Trophoblast cell (in vitro differentiated cells and primary cell): ENCODE data around the gene TRIM38.

ENCODE experiments used
- DNase-seq, 2 donors: peaks; one replicate each; pipeline ENCODE4 v3.0.0-alpha.2; 2016
- H2AFZ ChIP-seq: 2 replicates; pipeline ENCODE4 v1.6.1; 2013; ENCODE audit warnings: low read length, moderate library complexity, mild to moderate bottlenecking; ENCODE audit not compliant: insufficient read depth, poor library complexity
- H2AK5ac ChIP-seq: 2 replicates; pipeline ENCODE4 v1.6.1; 2013; ENCODE audit warnings: mild to moderate bottlenecking, low read length
- H2BK120ac ChIP-seq: 2 replicates; pipeline ENCODE4 v1.6.1; 2013; ENCODE audit warnings: low read length, mild to moderate bottlenecking, moderate library complexity; ENCODE audit not compliant: insufficient read depth, poor library complexity
- H2BK12ac ChIP-seq: 2 replicates; pipeline ENCODE4 v1.6.1; 2013; ENCODE audit warnings: mild to moderate bottlenecking, low read length, moderate library complexity
- H2BK5ac ChIP-seq: 2 replicates; pipeline ENCODE4 v1.6.1; 2013; ENCODE audit warnings: low read length, low read depth, moderate library complexity, mild to moderate bottlenecking; ENCODE audit not compliant: poor library complexity
- H3K14ac ChIP-seq: 2 replicates; pipeline ENCODE4 v1.6.1; 2013; ENCODE audit warnings: mild to moderate bottlenecking, low read length
- H3K18ac ChIP-seq: 2 replicates; pipeline ENCODE4 v1.6.1; 2013; ENCODE audit warnings: mild to moderate bottlenecking, low read length
- H3K23ac ChIP-seq: 2 replicates; pipeline ENCODE4 v1.6.1; 2013; ENCODE audit warnings: low read length
- H3K27ac ChIP-seq: 2 replicates; pipeline ENCODE4 v1.5.1; 2013; ENCODE audit warnings: low read depth, mild to moderate bottlenecking, inconsistent platforms, low read length, moderate library complexity
- H3K27me3 ChIP-seq: 2 replicates; pipeline ENCODE4 v1.6.1; 2013; ENCODE audit warnings: inconsistent platforms, mild to moderate bottlenecking, low read length, moderate library complexity; ENCODE audit not compliant: insufficient read depth
- H3K36me3 ChIP-seq, 2 experiments: 1 replicate in 1 of 2; 2 replicates in 1 of 2; pipeline ENCODE4 v1.6.1; 2013; ENCODE audit warnings: low read length in 2 of 2, mild to moderate bottlenecking in 2 of 2, moderate library complexity in 1 of 2; ENCODE audit not compliant: insufficient read depth in 2 of 2, control insufficient read depth in 1 of 2
- H3K4ac ChIP-seq: 2 replicates; pipeline ENCODE4 v1.6.1; 2013; ENCODE audit warnings: low read depth, mild to moderate bottlenecking, low read length, moderate library complexity
- H3K4me1 ChIP-seq, 2 experiments: 1 replicate in 1 of 2; 2 replicates in 1 of 2; pipeline ENCODE4 v1.6.1; 2013; ENCODE audit warnings: low read length in 2 of 2, mild to moderate bottlenecking in 2 of 2, moderate library complexity in 1 of 2; ENCODE audit not compliant: insufficient read depth in 2 of 2, control insufficient read depth in 1 of 2
- H3K4me2 ChIP-seq: 2 replicates; pipeline ENCODE4 v1.6.1; 2013; ENCODE audit warnings: inconsistent platforms, mild to moderate bottlenecking, low read length, moderate library complexity
- H3K4me3 ChIP-seq: 2 replicates; pipeline ENCODE4 v1.5.1; 2013; ENCODE audit warnings: mild to moderate bottlenecking, low read depth, low read length, inconsistent platforms
- H3K79me1 ChIP-seq: one replicate; pipeline ENCODE4 v1.6.1; 2013; ENCODE audit warnings: low read length
- H3K79me2 ChIP-seq: 2 replicates; pipeline ENCODE4 v1.6.1; 2013; ENCODE audit warnings: low read length, mild to moderate bottlenecking; ENCODE audit not compliant: control insufficient read depth, insufficient read depth, poor library complexity
- H3K9ac ChIP-seq: 2 replicates; pipeline ENCODE4 v1.6.1; 2013; ENCODE audit warnings: mild to moderate bottlenecking, low read length
- H3K9me3 ChIP-seq: 2 replicates; pipeline ENCODE4 v1.6.1; 2013; ENCODE audit warnings: low read depth, mild to moderate bottlenecking, control low read depth, inconsistent platforms, low read length; ENCODE audit not compliant: insufficient read depth
- H4K12ac ChIP-seq: 2 replicates; pipeline ENCODE4 v1.6.1; 2013; ENCODE audit warnings: low read depth, mild to moderate bottlenecking, low read length, moderate library complexity
- H4K8ac ChIP-seq: 2 replicates; pipeline ENCODE4 v1.6.1; 2013; ENCODE audit warnings: low read depth, mild to moderate bottlenecking, low read length, moderate library complexity
- H4K91ac ChIP-seq: one replicate; pipeline ENCODE4 v1.6.1; 2013; ENCODE audit warnings: low read depth, mild to moderate bottlenecking, low read length, moderate library complexity
- WGBS: extraction: QIAGEN DNeasy Blood & Tissue Kit; methylation state at CpG from one replicate; pipeline ENCODE4 v1.1.7; 2013; ENCODE audit warnings: missing lambda C conversion rate; ENCODE audit not compliant: insufficient read length, insufficient coverage; ENCODE audit errors: extremely low coverage; 5-methylcytosine and 5-hydroxymethylcytosine counted together

TRIM38 gene

GRCh38 chr6:25971187-25971821 lies 8.7 kb downstream of the TRIM38 start:
- Histone ChIP-seq H4K8ac (no peak overlapping the region), H3K18ac (no peak overlapping the region), H3K4me1 (peaks cover 7 to 15% of the 10 kb centered on the region in 2 experiments), H3K79me1 (peaks cover 4% of the 10 kb centered on the region), H3K79me2 (no peaks in the 10 kb centered on the region), H3K9me3 (peaks cover 2% of the 10 kb centered on the region), H3K4me3 (no peak overlapping the region), H3K14ac (no peak overlapping the region), H4K12ac (no peak overlapping the region), H3K4me2 (no peak overlapping the region), H3K36me3 (no peaks in the 10 kb centered on the region), H2BK5ac (no peak overlapping the region), H2AK5ac (no peak overlapping the region), H3K23ac (no peak overlapping the region), H3K27ac (peak overlapping the region; percentile 21), H4K91ac (no peak overlapping the region), H3K9ac (no peak overlapping the region), H3K4ac (no peak overlapping the region), H2BK120ac (no peak overlapping the region), H3K27me3 (no peaks in the 10 kb centered on the region), H2AFZ (no peak overlapping the region), H2BK12ac (no peak overlapping the region)
- WGBS = no CpG with 5 or more reads among the region's 1 CpG
- DNase-seq = peak in 1 of 2 donors; percentile 43

DNA sequence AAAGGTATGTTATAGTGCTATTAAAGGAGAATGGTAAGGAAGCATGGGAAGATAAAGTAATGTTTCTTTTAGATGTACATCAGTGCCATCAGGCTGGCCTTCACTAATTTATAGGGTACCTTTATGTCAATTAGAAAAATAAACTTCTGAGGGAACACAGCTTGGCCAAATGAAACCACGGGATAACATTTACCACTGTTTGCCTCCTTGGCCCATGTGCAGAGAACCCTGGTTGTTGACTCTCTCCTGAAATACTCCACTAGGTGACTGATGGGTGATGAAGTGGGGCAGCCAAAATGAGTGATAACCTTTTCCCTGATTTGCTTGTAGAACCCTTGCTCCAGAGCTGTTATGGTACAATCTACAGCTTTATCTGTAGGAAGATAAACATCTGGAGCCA lies 9.5 kb downstream of the TRIM38 start:
- Histone ChIP-seq H3K23ac (no peak overlapping the region), H3K9me3 (no peaks in the 10 kb centered on the region), H2AFZ (no peak overlapping the region), H3K4ac (no peak overlapping the region), H4K91ac (no peak overlapping the region), H3K4me1 (peaks cover 7 to 15% of the 10 kb centered on the region in 2 experiments), H3K27me3 (no peaks in the 10 kb centered on the region), H3K14ac (no peak overlapping the region), H4K12ac (no peak overlapping the region), H4K8ac (no peak overlapping the region), H3K36me3 (no peaks in the 10 kb centered on the region), H2BK5ac (no peak overlapping the region), H3K79me1 (peaks cover 4% of the 10 kb centered on the region), H2BK120ac (no peak overlapping the region), H2BK12ac (peak overlapping the region; percentile 51), H3K4me2 (no peak overlapping the region), H3K27ac (no peak overlapping the region), H3K9ac (no peak overlapping the region), H3K4me3 (no peak overlapping the region), H3K18ac (no peak overlapping the region), H3K79me2 (no peaks in the 10 kb centered on the region), H2AK5ac (no peak overlapping the region)
- no peak for DNase-seq
- WGBS = no CpG with 5 or more reads among the region's 1 CpG

DNA sequence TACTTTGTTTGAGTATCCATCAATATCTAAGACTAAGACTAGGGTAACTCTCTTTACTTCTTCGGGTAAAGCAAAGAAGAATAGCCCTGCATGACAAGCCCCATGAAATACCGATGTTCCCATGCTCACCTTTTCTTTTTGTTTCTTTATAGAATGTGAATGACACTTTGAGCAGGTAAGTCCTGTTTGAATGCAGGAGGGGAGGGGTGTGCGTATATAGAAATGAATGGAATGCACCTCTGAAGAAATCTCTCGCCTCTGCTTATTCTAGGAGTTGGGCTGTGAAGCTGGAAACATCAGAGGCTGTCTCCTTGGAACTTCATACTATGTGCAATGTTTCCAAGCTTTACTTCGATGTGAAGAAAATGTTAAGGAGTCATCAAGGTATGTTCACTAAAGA lies 10.3 kb downstream of the TRIM38 start:
- H3K4me3 ChIP-seq = no peak overlapping the region
- H4K12ac ChIP-seq = no peak overlapping the region
- no peak overlapping the region for H3K23ac ChIP-seq
- H3K27me3 ChIP-seq = no peaks in the 10 kb centered on the region
- H3K36me3 ChIP-seq = peaks cover 0 to 2% of the 10 kb centered on the region in 2 experiments
- H3K4me1 ChIP-seq = peaks cover 7 to 15% of the 10 kb centered on the region in 2 experiments
- no peaks in the 10 kb centered on the region for H3K9me3 ChIP-seq
- H3K18ac ChIP-seq = no peak overlapping the region
- peak; percentile 61 to 81 for DNase-seq
- no peak overlapping the region for H3K14ac ChIP-seq
- H3K4ac ChIP-seq = no peak overlapping the region
- no peak overlapping the region for H2BK12ac ChIP-seq
- no peak overlapping the region for H4K8ac ChIP-seq
- peak overlapping the region; percentile 20 for H3K4me2 ChIP-seq
- H3K79me1 ChIP-seq = peaks cover 4% of the 10 kb centered on the region
- H2BK120ac ChIP-seq = no peak overlapping the region
- H3K27ac ChIP-seq = peak overlapping the region; percentile 11
- no peak overlapping the region for H2BK5ac ChIP-seq
- no CpG with 5 or more reads among the region's 5 CpGs for WGBS
- no peak overlapping the region for H3K9ac ChIP-seq
- H2AFZ ChIP-seq = no peak overlapping the region
- H4K91ac ChIP-seq = no peak overlapping the region
- H2AK5ac ChIP-seq = no peak overlapping the region
- H3K79me2 ChIP-seq = no peaks in the 10 kb centered on the region

- Histone ChIP-seq H4K91ac (no peak overlapping the region), H3K79me2 (no peaks in the 10 kb centered on the region), H3K23ac (no peak overlapping the region), H4K8ac (peak overlapping the region; percentile 16), H3K27me3 (no peaks in the 10 kb centered on the region), H3K18ac (no peak overlapping the region), H2BK12ac (no peak overlapping the region), H4K12ac (no peak overlapping the region), H3K4ac (no peak overlapping the region), H3K4me3 (no peak overlapping the region), H3K4me1 (peaks cover 7 to 15% of the 10 kb centered on the region in 2 experiments), H3K9ac (no peak overlapping the region), H3K79me1 (peaks cover 4% of the 10 kb centered on the region), H2AK5ac (no peak overlapping the region), H3K9me3 (no peaks in the 10 kb centered on the region), H2AFZ (no peak overlapping the region), H3K14ac (no peak overlapping the region), H3K27ac (no peak overlapping the region), H2BK120ac (no peak overlapping the region), H3K4me2 (no peak overlapping the region), H3K36me3 (peaks cover 0 to 5% of the 10 kb centered on the region in 2 experiments), H2BK5ac (no peak overlapping the region)
- WGBS = no CpG with 5 or more reads among the region's 2 CpGs
- DNase-seq = no peak
These were observed 11.4 kb downstream of the TRIM38 start for GRCh38 chr6:25973923-25974555.
